Tibial artery (tissue), 4 donors: ENCODE data around the gene GINS2.

ENCODE experiments used
- DNase-seq, 2 donors: peaks; one replicate each; pipeline ENCODE4 v3.0.0-alpha.2; 2019
- H3K27ac ChIP-seq, 2 donors: fragments of 200-600 bp; sonication (generic) in 1 of 2; 1 replicate in 1 of 2; 2 replicates in 1 of 2; pipeline ENCODE4 v1.5.1; 2018 to 2019; ENCODE audit warnings: mild to moderate bottlenecking in 1 of 2
- H3K27me3 ChIP-seq, 2 donors: fragments of 200-600 bp; sonication (generic) in 1 of 2; one replicate each; pipeline versions ENCODE4 v1.5.1 to v1.6.0; 2016 to 2019
- H3K36me3 ChIP-seq, 3 donors: fragments of 200-600 bp; sonication (generic) in 2 of 3; one replicate each; pipeline ENCODE4 v1.5.1; 2016 to 2019; ENCODE audit warnings: mild to moderate bottlenecking in 2 of 3
- H3K4me1 ChIP-seq, 4 donors: fragments of 200-600 bp; sonication (generic) in 2 of 4; 1 replicate in 3 of 4; 2 replicates in 1 of 4; pipeline ENCODE4 v1.5.1; 2016 to 2019
- H3K4me3 ChIP-seq, 2 donors: fragments of 200-600 bp; sonication (generic) in 1 of 2; 1 replicate in 1 of 2; 2 replicates in 1 of 2; pipeline ENCODE4 v1.5.1; 2018 to 2019; ENCODE audit warnings: mild to moderate bottlenecking in 2 of 2
- H3K9me3 ChIP-seq, 3 donors: fragments of 200-600 bp; sonication (generic) in 1 of 3; one replicate each; pipeline ENCODE4 v1.5.1; 2016 to 2019
- CTCF ChIP-seq, 2 experiments: fragments of 200-600 bp in 1 of 2; fragments of 450-650 bp in 1 of 2; IDR thresholded peaks; one replicate each; pipeline ENCODE4 v1.5.1; 2017 to 2019; ENCODE audit warnings: antibody characterized with exemption in 2 of 2, mild to moderate bottlenecking in 1 of 2, moderate library complexity in 1 of 2
- intact Hi-C: fragments of 100-400 bp; cut with DNase I; formaldehyde crosslinking; loops from one replicate; pipeline ENCODE4 v1.15.0; 2023; ENCODE audit warnings: low total_unique reads

The GINS2 gene

GRCh38 chr16:85665373-85665740 lies 23.4 kb downstream of the GINS2 start:
- H3K27ac ChIP-seq = no peak overlapping the region

GRCh38 chr16:85664580-85665372 lies 24.0 kb downstream of the GINS2 start:
- TF ChIP-seq CTCF (IDR thresholded peaks at IDR 0.05) = no peak
- H3K36me3 ChIP-seq = peaks cover 72 to 90% (median 87%) of the 10 kb centered on the region in 3 donors
- intact Hi-C loops = no loop called here
- H3K9me3 ChIP-seq = no peaks in the 10 kb centered on the region
- no peaks in the 10 kb centered on the region for H3K4me1 ChIP-seq
- H3K4me3 ChIP-seq = no peak overlapping the region
- no peaks in the 10 kb centered on the region for H3K27me3 ChIP-seq
- DNase-seq = no peak
- H3K27ac ChIP-seq = no peak overlapping the region

More at GRCh38 chr16:85665373-85665740, 23.4 kb downstream of the GINS2 start:
- Histone ChIP-seq H3K4me1 (no peaks in the 10 kb centered on the region), H3K4me3 (no peak overlapping the region), H3K27me3 (no peaks in the 10 kb centered on the region), H3K36me3 (peaks cover 75 to 96% (median 93%) of the 10 kb centered on the region in 3 donors), H3K9me3 (no peaks in the 10 kb centered on the region)
- no peak for DNase-seq
- TF ChIP-seq CTCF (IDR thresholded peaks at IDR 0.05) = no peak
- intact Hi-C loops = no loop called here

- Histone ChIP-seq H3K9me3 (no peaks in the 10 kb centered on the region), H3K4me1 (no peaks in the 10 kb centered on the region), H3K27me3 (no peaks in the 10 kb centered on the region), H3K27ac (no peak overlapping the region), H3K4me3 (no peak overlapping the region), H3K36me3 (peaks cover 65 to 90% (median 84%) of the 10 kb centered on the region in 3 donors)
- no peak for DNase-seq
- intact Hi-C loops = no loop called here
- TF ChIP-seq CTCF (IDR thresholded peaks at IDR 0.05) = no peak
These were observed 24.8 kb downstream of the GINS2 start for GRCh38 chr16:85663891-85664321.

GRCh38 chr16:85662976-85663830 lies 25.6 kb downstream of the GINS2 start:
- Histone ChIP-seq H3K4me3 (no peak overlapping the region), H3K36me3 (peaks cover 63 to 90% (median 84%) of the 10 kb centered on the region in 3 donors), H3K4me1 (no peaks in the 10 kb centered on the region), H3K27ac (no peak overlapping the region), H3K27me3 (no peaks in the 10 kb centered on the region), H3K9me3 (no peaks in the 10 kb centered on the region)
- no peak for TF ChIP-seq CTCF (IDR thresholded peaks at IDR 0.05)
- intact Hi-C loops = no loop called here
- no peak for DNase-seq

GRCh38 chr16:85662482-85662812 lies 26.3 kb downstream of the GINS2 start:
- intact Hi-C loops = no loop called here

More at GRCh38 chr16:85662482-85662812, 26.3 kb downstream of the GINS2 start:
- DNase-seq = no peak
- no peak overlapping the region for H3K4me3 ChIP-seq
- no peaks in the 10 kb centered on the region for H3K4me1 ChIP-seq
- no peak overlapping the region for H3K27ac ChIP-seq
- H3K27me3 ChIP-seq = no peaks in the 10 kb centered on the region
- H3K36me3 ChIP-seq = peaks cover 65 to 90% (median 86%) of the 10 kb centered on the region in 3 donors
- no peak for TF ChIP-seq CTCF (IDR thresholded peaks at IDR 0.05)
- H3K9me3 ChIP-seq = no peaks in the 10 kb centered on the region
